ENCODE data around the gene RAB4B. TPM values are rescaled to one million over a fixed set of nuclear protein-coding genes. Genes with fewer than 3 reads are reported as not detected.

RAB4B gene
- total RNA-seq, 1 donor, result 13.8 TPM

GRCh38 chr19:40752257-40752781, 25.7 kb upstream of the RAB4B start:
- Histone ChIP-seq H3K4me1 (ENCODE audit: insufficient read depth, low read length) (peaks cover 21% of the 10 kb centered on the region), H3K9me3 (ENCODE audit: low read depth, low read length) (no peaks in the 10 kb centered on the region), H3K27me3 (ENCODE audit: insufficient read depth, low read length) (no peaks in the 10 kb centered on the region), H2AFZ (ENCODE audit: low read length) (no peak overlapping the region), H3K36me3 (ENCODE audit: insufficient read depth, low read length) (peaks cover 18% of the 10 kb centered on the region), H3K79me2 (ENCODE audit: insufficient read depth, low read length) (peaks cover 59% of the 10 kb centered on the region), H3K4me3 (ENCODE audit: insufficient read depth, low read length) (peak overlapping the region; percentile 76), H4K20me1 (ENCODE audit: insufficient read depth, low read length) (peaks cover 27% of the 10 kb centered on the region), H3K27ac (ENCODE audit: low read depth, low read length) (peak overlapping the region; percentile 99), H3K4me2 (ENCODE audit: insufficient read depth, low read length) (peak overlapping the region; percentile 89)
- no peak for TF ChIP-seq CTCF (IDR thresholded peaks at IDR 0.05; ENCODE audit: extremely low read depth, low read depth, low read length)
- no peak for DNase-seq (ENCODE audit: insufficient read length, low spot score, missing footprints)

GRCh38 chr19:40754611-40755247, 23.3 kb upstream of the RAB4B start:
- H3K4me3 ChIP-seq (ENCODE audit: insufficient read depth, low read length), result peak overlapping the region; percentile 23
- H3K79me2 ChIP-seq (ENCODE audit: insufficient read depth, low read length), result peaks cover 71% of the 10 kb centered on the region
- no peaks in the 10 kb centered on the region for H3K9me3 ChIP-seq (ENCODE audit: low read depth, low read length)
- DNase-seq (ENCODE audit: insufficient read length, low spot score, missing footprints), result no peak
- peaks cover 27% of the 10 kb centered on the region for H4K20me1 ChIP-seq (ENCODE audit: insufficient read depth, low read length)
- no peak overlapping the region for H2AFZ ChIP-seq (ENCODE audit: low read length)
- H3K27ac ChIP-seq (ENCODE audit: low read depth, low read length), result peak overlapping the region; percentile 46
- peaks cover 34% of the 10 kb centered on the region for H3K36me3 ChIP-seq (ENCODE audit: insufficient read depth, low read length)
- no peak for TF ChIP-seq CTCF (IDR thresholded peaks at IDR 0.05; ENCODE audit: extremely low read depth, low read depth, low read length)
- peak overlapping the region; percentile 58 for H3K4me2 ChIP-seq (ENCODE audit: insufficient read depth, low read length)
- peaks cover 18% of the 10 kb centered on the region for H3K4me1 ChIP-seq (ENCODE audit: insufficient read depth, low read length)
- no peaks in the 10 kb centered on the region for H3K27me3 ChIP-seq (ENCODE audit: insufficient read depth, low read length)

- Histone ChIP-seq H3K4me2 (ENCODE audit: insufficient read depth, low read length) (no peak overlapping the region), H3K4me3 (ENCODE audit: insufficient read depth, low read length) (no peak overlapping the region), H4K20me1 (ENCODE audit: insufficient read depth, low read length) (peaks cover 27% of the 10 kb centered on the region), H2AFZ (ENCODE audit: low read length) (no peak overlapping the region), H3K79me2 (ENCODE audit: insufficient read depth, low read length) (peaks cover 71% of the 10 kb centered on the region), H3K9me3 (ENCODE audit: low read depth, low read length) (no peaks in the 10 kb centered on the region), H3K4me1 (ENCODE audit: insufficient read depth, low read length) (peaks cover 13% of the 10 kb centered on the region), H3K36me3 (ENCODE audit: insufficient read depth, low read length) (peaks cover 40% of the 10 kb centered on the region), H3K27ac (ENCODE audit: low read depth, low read length) (no peak overlapping the region), H3K27me3 (ENCODE audit: insufficient read depth, low read length) (no peaks in the 10 kb centered on the region)
- TF ChIP-seq CTCF (IDR thresholded peaks at IDR 0.05; ENCODE audit: extremely low read depth, low read depth, low read length), result no peak
- no peak for DNase-seq (ENCODE audit: insufficient read length, low spot score, missing footprints)
Observed at GRCh38 chr19:40755248-40755624, 22.8 kb upstream of the RAB4B start.

- peak; percentile 23 for DNase-seq (ENCODE audit: insufficient read length, low spot score, missing footprints)
- Histone ChIP-seq H4K20me1 (ENCODE audit: insufficient read depth, low read length) (peaks cover 27% of the 10 kb centered on the region), H3K4me3 (ENCODE audit: insufficient read depth, low read length) (no peak overlapping the region), H3K27ac (ENCODE audit: low read depth, low read length) (no peak overlapping the region), H3K4me1 (ENCODE audit: insufficient read depth, low read length) (peaks cover 13% of the 10 kb centered on the region), H3K9me3 (ENCODE audit: low read depth, low read length) (no peaks in the 10 kb centered on the region), H3K27me3 (ENCODE audit: insufficient read depth, low read length) (no peaks in the 10 kb centered on the region), H3K4me2 (ENCODE audit: insufficient read depth, low read length) (no peak overlapping the region), H2AFZ (ENCODE audit: low read length) (no peak overlapping the region), H3K79me2 (ENCODE audit: insufficient read depth, low read length) (peaks cover 71% of the 10 kb centered on the region), H3K36me3 (ENCODE audit: insufficient read depth, low read length) (peaks cover 44% of the 10 kb centered on the region)
- no peak for TF ChIP-seq CTCF (IDR thresholded peaks at IDR 0.05; ENCODE audit: extremely low read depth, low read depth, low read length)
Observed at GRCh38 chr19:40755791-40756190, 22.3 kb upstream of the RAB4B start.

Measured in osteoblast (primary cell).